GM23338 (cell line): ENCODE data around the gene BCL2L14. TPM values are rescaled to one million over a fixed set of nuclear protein-coding genes. Genes with fewer than 3 reads are reported as not detected.
"Not testable (repeated sequence)": the region's sequence is repeated elsewhere in the genome, so short reads cannot be mapped to it uniquely, and the experiment has no call there.

Experiments used
- ATAC-seq: fragments of 200-7000 bp; cut with Tn5 transposase; 3 replicates; pipeline ENCODE4 v1.9.1; 2020
- DNase-seq: peaks from one replicate; pipeline ENCODE4 v3.0.0-alpha.2; 2015; ENCODE audit warnings: low spot score
- H2AFZ ChIP-seq: fragments of 200-600 bp; sonication (generic); 2 replicates; pipeline ENCODE4 v1.8.0; 2016; ENCODE audit warnings: antibody characterized with exemption, mild to moderate bottlenecking, moderate library complexity
- H3F3A ChIP-seq: fragments of 200-600 bp; sonication (generic); replicated peaks from 2 replicates; pipeline ENCODE4 v1.8.0; 2017; ENCODE audit warnings: antibody characterized with exemption, mixed run types, low read depth
- H3K27ac ChIP-seq: fragments of 200-600 bp; sonication (generic); 2 replicates; pipeline ENCODE4 v1.6.1; 2016; ENCODE audit warnings: low read depth
- H3K27me3 ChIP-seq: fragments of 200-600 bp; sonication (generic); 2 replicates; pipeline ENCODE4 v1.8.0; 2016; ENCODE audit warnings: mild to moderate bottlenecking, mixed run types, moderate library complexity; ENCODE audit not compliant: insufficient read depth
- H3K36me3 ChIP-seq: fragments of 200-600 bp; sonication (generic); 2 replicates; pipeline ENCODE4 v1.8.0; 2016; ENCODE audit warnings: mild to moderate bottlenecking; ENCODE audit not compliant: insufficient read depth
- H3K4me1 ChIP-seq: fragments of 200-600 bp; sonication (generic); 2 replicates; pipeline ENCODE4 v1.8.0; 2016; ENCODE audit warnings: mild to moderate bottlenecking, moderate library complexity; ENCODE audit not compliant: insufficient read depth
- H3K4me2 ChIP-seq: fragments of 200-600 bp; sonication (generic); 2 replicates; pipeline ENCODE4 v1.7.1; 2017; ENCODE audit warnings: mixed run types
- H3K4me3 ChIP-seq: fragments of 200-600 bp; sonication (generic); 2 replicates; pipeline ENCODE4 v1.6.1; 2016; ENCODE audit warnings: mixed run types
- H3K79me2 ChIP-seq: fragments of 200-600 bp; sonication (generic); replicated peaks from 2 replicates; pipeline ENCODE4 v1.8.0; 2017; ENCODE audit warnings: mild to moderate bottlenecking; ENCODE audit not compliant: insufficient read depth
- H3K9me2 ChIP-seq: fragments of 200-600 bp; sonication (generic); 2 replicates; pipeline ENCODE4 v1.8.0; 2017; ENCODE audit not compliant: insufficient read depth
- H4K20me1 ChIP-seq: fragments of 200-600 bp; sonication (generic); replicated peaks from 2 replicates; pipeline ENCODE4 v1.8.0; 2017; ENCODE audit warnings: mild to moderate bottlenecking; ENCODE audit not compliant: insufficient read depth
- H3K27ac Mint-ChIP-seq: 2 replicates; pipeline ENCODE4 v1.8.0; 2020; ENCODE audit warnings: inconsistent platforms, mild to moderate bottlenecking, moderate library complexity, mixed read lengths
- H3K27me3 Mint-ChIP-seq: 3 replicates; pipeline ENCODE4 v1.8.0; 2022; ENCODE audit warnings: low read depth, mild to moderate bottlenecking, moderate library complexity, mixed read lengths, inconsistent platforms; ENCODE audit not compliant: insufficient read depth, poor library complexity
- H3K36me3 Mint-ChIP-seq: 3 replicates; pipeline ENCODE4 v1.8.0; 2021; ENCODE audit warnings: low read depth, mild to moderate bottlenecking, inconsistent platforms, moderate library complexity, mixed read lengths
- H3K4me1 Mint-ChIP-seq: 3 replicates; pipeline ENCODE4 v1.8.0; 2020; ENCODE audit warnings: mild to moderate bottlenecking, inconsistent platforms, mixed read lengths
- H3K4me3 Mint-ChIP-seq: 3 replicates; pipeline ENCODE4 v1.8.0; 2021; ENCODE audit warnings: moderate library complexity, mild to moderate bottlenecking, inconsistent platforms, mixed read lengths
- H3K9me3 Mint-ChIP-seq: 3 replicates; pipeline ENCODE4 v1.8.0; 2020; ENCODE audit warnings: moderate library complexity, mild to moderate bottlenecking, inconsistent platforms, mixed read lengths
- CTCF ChIP-seq, 2 experiments: fragments of 200-600 bp in 1 of 2; sonication (generic) in 1 of 2; conservative IDR thresholded peaks; 2 replicates each; pipeline versions ENCODE4 v1.5.1 to v1.6.1; 2016 to 2017; ENCODE audit warnings: antibody characterized with exemption in 2 of 2, low read depth in 2 of 2, mild to moderate bottlenecking in 2 of 2, moderate library complexity in 1 of 2
- ETS1 ChIP-seq: IDR thresholded peaks from 2 replicates; pipeline ENCODE4 v1.6.1; 2016; ENCODE audit warnings: antibody characterized with exemption
- EZH2 ChIP-seq: fragments of 200-600 bp; sonication (generic); IDR thresholded peaks from one replicate; pipeline ENCODE4 v1.8.0; 2017; ENCODE audit warnings: antibody characterized with exemption, mild to moderate bottlenecking, low read depth; ENCODE audit not compliant: unreplicated experiment
- EZH2phosphoT487 ChIP-seq: fragments of 200-600 bp; sonication (generic); IDR thresholded peaks from one replicate; pipeline ENCODE4 v1.8.1; 2018; ENCODE audit warnings: antibody characterized with exemption; ENCODE audit not compliant: unreplicated experiment
- POLR2AphosphoS5 ChIP-seq: IDR thresholded peaks from 2 replicates; pipeline ENCODE4 v1.6.1; 2016; ENCODE audit warnings: antibody characterized with exemption, low read depth
- REST ChIP-seq: IDR thresholded peaks from one replicate; pipeline ENCODE4 v1.6.1; 2018; ENCODE audit warnings: antibody characterized with exemption; ENCODE audit not compliant: unreplicated experiment
- STAT1 ChIP-seq: IDR thresholded peaks from one replicate; pipeline ENCODE4 v1.6.1; 2016; ENCODE audit warnings: antibody characterized with exemption; ENCODE audit not compliant: unreplicated experiment
- ZNF114 ChIP-seq: fragments of 250-450 bp; sonication (Bioruptor Pico); IDR thresholded peaks from 2 replicates; pipeline ENCODE4 v1.5.0; 2020; ENCODE audit warnings: mild to moderate bottlenecking, moderate library complexity
- ZNF462 ChIP-seq: fragments of 250-450 bp; sonication (Bioruptor Pico); IDR thresholded peaks from 2 replicates; pipeline ENCODE4 v1.5.0; 2020; ENCODE audit warnings: mild to moderate bottlenecking, moderate library complexity
- polyA plus RNA-seq: library from polyadenylated mRNA; unstranded; fragments of >200 nt; fragmentation: Nextera tagmentation; extraction: Ambion mirVana; gene quantifications from 2 replicates; pipeline ENCODE4 v1.2.1, GENCODE V29; 2016
- total RNA-seq: library from RNA; depleted of rRNA; stranded (reverse); fragments of >200 nt; shearing (Covaris generic); gene quantifications from 2 replicates; pipeline ENCODE4 v1.2.3, GENCODE V29; 2014

Gene BCL2L14
- total and polyA plus RNA-seq, 2 experiments from 2014 or later = 2.1 to 2.7 TPM

- TF ChIP-seq ZNF462 (CRISPR knock-in tag) (no peak), CTCF (conservative IDR thresholded peaks at IDR 0.05; ENCODE audit: low read depth in 2 of 2) (no peak), POLR2AphosphoS5 (no peak), REST (no peak), STAT1 (no peak), EZH2 (no peak), ZNF114 (no peak), EZH2phosphoT487 (no peak), ETS1 (no peak)
Observed at GRCh38 chr12:12141000-12141399, 70.3 kb downstream of the BCL2L14 start (continued).

GRCh38 chr12:12144531-12144930, 73.8 kb downstream of the BCL2L14 start:
- H3K4me2 ChIP-seq, H3K9me2 ChIP-seq, H3F3A ChIP-seq, H3K9me3 Mint-ChIP-seq, H3K27ac ChIP-seq, H4K20me1 ChIP-seq, H3K27me3 ChIP-seq, H3K4me3 ChIP-seq, H3K4me1 ChIP-seq, H3K27me3 Mint-ChIP-seq, H3K79me2 ChIP-seq, H3K27ac Mint-ChIP-seq, H3K4me1 Mint-ChIP-seq, H2AFZ ChIP-seq, H3K4me3 Mint-ChIP-seq, ATAC-seq, DNase-seq: not testable (repeated sequence)
- peaks cover 36% of the 10 kb centered on the region for H3K36me3 Mint-ChIP-seq
- peaks cover 17% of the 10 kb centered on the region; the same call in 1 of the 2 replicates for H3K36me3 ChIP-seq
